K562 (cell line): ENCODE data around the gene POU2F3.

Source experiments
- CTCF ChIP-seq, 3 experiments: IDR thresholded peaks in 2 of 3; conservative IDR thresholded peaks in 1 of 3; 2 replicates each; pipeline ENCODE4 v1.5.1; 2011 to 2012; ENCODE audit warnings: low read length in 3 of 3, mild to moderate bottlenecking in 3 of 3, control low read depth in 2 of 3, improper control_type of control experiment in 1 of 3, inconsistent platforms in 1 of 3, low read depth in 1 of 3, mixed read lengths in 1 of 3, moderate library complexity in 1 of 3; ENCODE audit not compliant: insufficient read depth in 2 of 3
- EP300 ChIP-seq: IDR thresholded peaks from 2 replicates; pipeline ENCODE4 v1.6.1; 2012; ENCODE audit warnings: low read length, improper control_type of control experiment
- FIP1L1 ChIP-seq: fragments of 200-400 bp; formaldehyde crosslinking; IDR thresholded peaks from 2 replicates; pipeline ENCODE4 v1.6.1; 2018; ENCODE audit warnings: mild to moderate bottlenecking, low read depth, low read length; ENCODE audit not compliant: poor library complexity, severe bottlenecking
- FOXA3 ChIP-seq, 2 experiments: fragments of 450-650 bp in 1 of 2; sonication (generic) in 1 of 2; formaldehyde crosslinking; IDR thresholded peaks in 1 of 2; conservative IDR thresholded peaks in 1 of 2; 2 replicates each; pipeline versions ENCODE4 v1.4.0 to v1.8.0; 2020 to 2022; ENCODE audit warnings: mild to moderate bottlenecking in 2 of 2, missing genetic modification reagents in 1 of 2
- FOXK2 ChIP-seq, 2 experiments: fragments of 450-650 bp; IDR thresholded peaks in 1 of 2; conservative IDR thresholded peaks in 1 of 2; 2 replicates each; pipeline ENCODE4 v1.6.1; 2016; ENCODE audit warnings: low read depth in 2 of 2, mild to moderate bottlenecking in 1 of 2
- LARP7 ChIP-seq: fragments of 450-650 bp; IDR thresholded peaks from 2 replicates; pipeline ENCODE4 v1.6.1; 2016
- POLR2AphosphoS5 ChIP-seq: IDR thresholded peaks from 2 replicates; pipeline ENCODE4 v1.6.1; 2011; ENCODE audit warnings: mild to moderate bottlenecking, low read depth, low read length, moderate library complexity; ENCODE audit not compliant: control insufficient read depth, insufficient read depth
- TFAM ChIP-seq: fragments of 250-450 bp; sonication (Bioruptor Pico); conservative IDR thresholded peaks from 2 replicates; pipeline ENCODE4 v1.5.0; 2021; ENCODE audit warnings: mild to moderate bottlenecking, moderate library complexity
- UBTF ChIP-seq, 2 experiments: IDR thresholded peaks; 2 replicates each; pipeline ENCODE4 v1.6.1; 2012; ENCODE audit warnings: improper control_type of control experiment in 2 of 2, low read depth in 2 of 2, low read length in 2 of 2, borderline replicate concordance in 1 of 2
- ZNF274 ChIP-seq: IDR thresholded peaks from 2 replicates; pipeline ENCODE4 v1.6.1; 2011; ENCODE audit warnings: low read depth, mild to moderate bottlenecking, low read length, moderate library complexity, borderline replicate concordance
- TF ChIP-seq, protein P1 (sequence below), 2 experiments: fragments of 450-650 bp in 1 of 2; IDR thresholded peaks; 2 replicates each; pipeline ENCODE4 v1.6.1; 2011 to 2017; ENCODE audit warnings: low read depth in 2 of 2, antibody characterized with exemption in 1 of 2, borderline replicate concordance in 1 of 2, low read length in 1 of 2, mild to moderate bottlenecking in 1 of 2, mixed read lengths in 1 of 2; ENCODE audit not compliant: control insufficient read depth in 1 of 2
- TF ChIP-seq, protein P2 (sequence below): sonication (generic); formaldehyde crosslinking; IDR thresholded peaks from 2 replicates; pipeline ENCODE4 v1.8.1; 2023; ENCODE audit warnings: mild to moderate bottlenecking, missing genetic modification reagents, moderate library complexity
- TF ChIP-seq, protein P3 (sequence below): sonication (generic); formaldehyde crosslinking; IDR thresholded peaks from 2 replicates; pipeline ENCODE4 v1.8.0; 2022; ENCODE audit warnings: mild to moderate bottlenecking, missing genetic modification reagents

DNA sequence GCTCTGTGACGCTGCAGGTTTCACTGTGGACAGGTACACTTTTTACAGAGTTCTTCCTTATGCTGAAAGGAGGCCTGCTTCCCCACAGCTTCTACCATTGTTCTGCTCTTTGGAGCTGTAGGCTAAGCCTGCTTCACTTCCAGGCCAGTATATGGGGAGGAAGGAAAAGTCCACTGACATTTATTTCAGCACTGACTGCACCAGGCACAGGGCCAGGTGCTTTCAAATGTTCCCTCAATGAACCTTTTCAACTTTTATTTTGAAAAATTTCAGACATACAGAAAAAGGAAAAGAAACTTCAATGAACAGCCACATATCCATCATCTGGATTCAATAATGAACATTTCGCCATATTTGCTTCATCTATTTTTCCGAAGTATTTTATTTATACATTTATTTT lies 22.0 kb downstream of the POU2F3 start:
- no peak for TF ChIP-seq EP300
- TF ChIP-seq, protein P1, sequence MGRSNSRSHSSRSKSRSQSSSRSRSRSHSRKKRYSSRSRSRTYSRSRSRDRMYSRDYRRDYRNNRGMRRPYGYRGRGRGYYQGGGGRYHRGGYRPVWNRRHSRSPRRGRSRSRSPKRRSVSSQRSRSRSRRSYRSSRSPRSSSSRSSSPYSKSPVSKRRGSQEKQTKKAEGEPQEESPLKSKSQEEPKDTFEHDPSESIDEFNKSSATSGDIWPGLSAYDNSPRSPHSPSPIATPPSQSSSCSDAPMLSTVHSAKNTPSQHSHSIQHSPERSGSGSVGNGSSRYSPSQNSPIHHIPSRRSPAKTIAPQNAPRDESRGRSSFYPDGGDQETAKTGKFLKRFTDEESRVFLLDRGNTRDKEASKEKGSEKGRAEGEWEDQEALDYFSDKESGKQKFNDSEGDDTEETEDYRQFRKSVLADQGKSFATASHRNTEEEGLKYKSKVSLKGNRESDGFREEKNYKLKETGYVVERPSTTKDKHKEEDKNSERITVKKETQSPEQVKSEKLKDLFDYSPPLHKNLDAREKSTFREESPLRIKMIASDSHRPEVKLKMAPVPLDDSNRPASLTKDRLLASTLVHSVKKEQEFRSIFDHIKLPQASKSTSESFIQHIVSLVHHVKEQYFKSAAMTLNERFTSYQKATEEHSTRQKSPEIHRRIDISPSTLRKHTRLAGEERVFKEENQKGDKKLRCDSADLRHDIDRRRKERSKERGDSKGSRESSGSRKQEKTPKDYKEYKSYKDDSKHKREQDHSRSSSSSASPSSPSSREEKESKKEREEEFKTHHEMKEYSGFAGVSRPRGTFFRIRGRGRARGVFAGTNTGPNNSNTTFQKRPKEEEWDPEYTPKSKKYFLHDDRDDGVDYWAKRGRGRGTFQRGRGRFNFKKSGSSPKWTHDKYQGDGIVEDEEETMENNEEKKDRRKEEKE (IDR thresholded peaks at IDR 0.05; ENCODE audit: borderline replicate concordance in 1 of 2, control insufficient read depth in 1 of 2, low read depth in 2 of 2, low read length in 1 of 2) = no peak
- TF ChIP-seq, protein P2, sequence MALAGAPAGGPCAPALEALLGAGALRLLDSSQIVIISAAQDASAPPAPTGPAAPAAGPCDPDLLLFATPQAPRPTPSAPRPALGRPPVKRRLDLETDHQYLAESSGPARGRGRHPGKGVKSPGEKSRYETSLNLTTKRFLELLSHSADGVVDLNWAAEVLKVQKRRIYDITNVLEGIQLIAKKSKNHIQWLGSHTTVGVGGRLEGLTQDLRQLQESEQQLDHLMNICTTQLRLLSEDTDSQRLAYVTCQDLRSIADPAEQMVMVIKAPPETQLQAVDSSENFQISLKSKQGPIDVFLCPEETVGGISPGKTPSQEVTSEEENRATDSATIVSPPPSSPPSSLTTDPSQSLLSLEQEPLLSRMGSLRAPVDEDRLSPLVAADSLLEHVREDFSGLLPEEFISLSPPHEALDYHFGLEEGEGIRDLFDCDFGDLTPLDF (CRISPR knock-in tag) = no peak
- no peak for TF ChIP-seq FOXA3 (CRISPR knock-in tag; conservative IDR thresholded peaks at IDR 0.05 in 1 of 2, IDR thresholded peaks at IDR 0.05 in 1 of 2)
- no peak for TF ChIP-seq FOXK2 (conservative IDR thresholded peaks at IDR 0.05 in 1 of 2, IDR thresholded peaks at IDR 0.05 in 1 of 2; ENCODE audit: low read depth in 2 of 2)
- TF ChIP-seq TFAM = no peak
- no peak for TF ChIP-seq POLR2AphosphoS5
- TF ChIP-seq FIP1L1 = no peak
- TF ChIP-seq, protein P3, sequence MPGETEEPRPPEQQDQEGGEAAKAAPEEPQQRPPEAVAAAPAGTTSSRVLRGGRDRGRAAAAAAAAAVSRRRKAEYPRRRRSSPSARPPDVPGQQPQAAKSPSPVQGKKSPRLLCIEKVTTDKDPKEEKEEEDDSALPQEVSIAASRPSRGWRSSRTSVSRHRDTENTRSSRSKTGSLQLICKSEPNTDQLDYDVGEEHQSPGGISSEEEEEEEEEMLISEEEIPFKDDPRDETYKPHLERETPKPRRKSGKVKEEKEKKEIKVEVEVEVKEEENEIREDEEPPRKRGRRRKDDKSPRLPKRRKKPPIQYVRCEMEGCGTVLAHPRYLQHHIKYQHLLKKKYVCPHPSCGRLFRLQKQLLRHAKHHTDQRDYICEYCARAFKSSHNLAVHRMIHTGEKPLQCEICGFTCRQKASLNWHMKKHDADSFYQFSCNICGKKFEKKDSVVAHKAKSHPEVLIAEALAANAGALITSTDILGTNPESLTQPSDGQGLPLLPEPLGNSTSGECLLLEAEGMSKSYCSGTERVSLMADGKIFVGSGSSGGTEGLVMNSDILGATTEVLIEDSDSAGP (CRISPR knock-in tag) = no peak
- TF ChIP-seq UBTF (IDR thresholded peaks at IDR 0.05; ENCODE audit: borderline replicate concordance in 1 of 2, low read depth in 2 of 2, low read length in 2 of 2) = no peak
- no peak for TF ChIP-seq ZNF274
- no peak for TF ChIP-seq CTCF (IDR thresholded peaks at IDR 0.05 in 2 of 3, conservative IDR thresholded peaks at IDR 0.05 in 1 of 3; ENCODE audit: insufficient read depth in 2 of 3, low read depth in 1 of 3, low read length in 3 of 3)
- no peak for TF ChIP-seq LARP7
